HG02798 (cell line): ENCODE measurements around the gene RELN.
"Not testable (repeated sequence)": the region's sequence is repeated elsewhere in the genome, so short reads cannot be mapped to it uniquely, and the experiment has no call there.

Source experiments
- ATAC-seq: cut with Tn5 transposase; IDR thresholded peaks from one replicate; pipeline ENCODE4 v1.9.1; 2021; ENCODE audit warnings: mild to moderate bottlenecking; ENCODE audit not compliant: unreplicated experiment, poor library complexity

Gene RELN

GRCh38 chr7:103857435-103857834, 132.0 kb downstream of the RELN start:
- ATAC-seq, result no peak

DNA sequence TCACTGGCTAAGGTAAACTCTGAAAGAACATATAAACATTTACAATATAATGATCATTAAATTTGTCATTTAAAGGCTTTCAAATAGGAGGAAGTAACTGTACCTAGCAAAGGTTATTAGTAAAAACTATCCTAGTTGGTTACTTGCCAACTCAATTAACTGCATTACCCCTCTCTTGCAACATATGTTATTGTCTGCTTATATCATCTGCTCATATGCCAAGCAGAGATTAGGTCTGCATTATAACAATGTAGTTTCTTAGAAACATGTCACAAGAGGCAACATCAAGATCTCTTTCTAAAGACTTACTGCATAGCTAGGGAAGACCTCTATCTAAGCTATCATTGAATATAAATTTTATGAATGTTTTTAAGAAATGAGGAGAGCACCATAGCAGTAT, 132.5 kb downstream of the RELN start:
- no peak for ATAC-seq

GRCh38 chr7:103855671-103856070, 133.8 kb downstream of the RELN start:
- no peak for ATAC-seq

GRCh38 chr7:103854611-103855010, 134.8 kb downstream of the RELN start:
- ATAC-seq, result no peak

- ATAC-seq, result no peak
These were observed 138.1 kb downstream of the RELN start for GRCh38 chr7:103851357-103851756.

DNA sequence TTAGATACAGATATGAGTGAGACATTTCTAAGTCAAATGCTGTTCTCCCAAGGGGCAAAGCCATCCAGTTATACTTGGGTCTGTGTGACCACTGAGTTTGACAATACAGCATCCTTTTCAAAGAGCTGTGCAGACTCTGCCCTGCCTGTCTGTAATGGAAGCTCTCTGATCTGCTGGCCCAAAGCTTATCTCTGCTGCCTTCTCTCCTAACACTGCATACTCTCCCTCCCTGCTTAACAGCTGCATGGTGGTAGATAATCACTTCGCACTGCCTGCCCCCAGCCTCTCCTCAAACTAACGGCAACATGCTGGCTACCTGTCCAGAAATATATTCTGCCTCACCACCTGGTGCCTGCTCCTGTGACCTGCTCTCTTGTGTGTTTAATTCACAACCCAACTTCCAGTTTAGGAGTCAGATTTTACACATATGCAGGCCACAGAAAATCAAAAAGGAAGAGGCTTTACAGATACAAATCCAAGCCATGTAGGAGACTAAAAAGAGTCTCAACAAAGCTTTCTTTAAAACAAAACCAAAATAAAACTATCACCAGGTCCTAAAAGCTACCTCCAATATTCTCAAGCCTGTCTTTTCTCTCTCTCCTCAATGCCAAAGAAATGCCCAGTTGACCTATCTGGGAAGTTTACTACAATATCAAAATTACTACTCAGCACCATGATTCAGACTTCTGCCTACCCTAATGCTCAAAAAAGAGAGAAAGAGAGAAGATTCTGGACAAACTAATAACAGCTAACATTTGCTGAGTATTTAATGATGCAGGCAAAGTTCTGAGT, 145.6 kb downstream of the RELN start:
- ATAC-seq, result no peak

DNA sequence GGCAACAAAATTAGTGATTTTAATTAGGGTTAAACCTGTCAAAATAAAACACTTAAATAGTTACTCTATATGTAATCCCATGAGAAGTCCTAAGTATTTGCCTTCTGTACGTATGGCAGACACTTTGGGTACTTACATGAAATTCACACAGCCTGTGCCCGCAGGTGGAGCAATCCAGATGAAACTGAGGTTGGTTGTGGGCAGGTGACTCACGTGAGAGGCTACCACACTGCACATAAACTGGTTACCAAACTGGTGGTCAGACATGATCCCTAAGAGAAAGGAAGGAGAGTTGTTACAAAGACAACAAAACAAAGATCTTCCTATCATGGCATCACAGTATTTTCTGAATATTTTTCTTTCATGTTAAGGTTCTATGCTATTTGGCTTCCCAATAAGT, 156.1 kb downstream of the RELN start:
- no peak for ATAC-seq

- no peak for ATAC-seq
These were observed 157.0 kb downstream of the RELN start for GRCh38 chr7:103832438-103832837.

DNA sequence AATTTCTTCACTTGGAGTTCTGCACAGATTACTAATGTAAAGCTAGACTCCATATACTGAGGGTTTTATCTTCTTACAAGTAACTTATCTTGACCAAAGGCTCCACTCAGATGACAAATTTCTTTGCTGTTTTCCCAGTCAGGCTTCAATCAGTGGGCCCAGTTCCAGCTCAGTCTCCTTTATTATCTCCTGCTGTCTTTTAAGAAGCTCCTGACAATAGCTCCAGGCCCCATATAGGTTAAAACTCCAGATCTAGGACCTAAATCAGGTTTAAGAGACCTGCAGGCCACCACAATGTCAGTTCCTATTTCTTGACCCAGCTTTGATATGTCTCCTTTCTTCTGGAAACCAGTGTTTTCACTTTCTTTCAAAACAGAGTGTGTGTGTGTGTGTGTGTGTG, 165.2 kb downstream of the RELN start:
- no peak for ATAC-seq

DNA sequence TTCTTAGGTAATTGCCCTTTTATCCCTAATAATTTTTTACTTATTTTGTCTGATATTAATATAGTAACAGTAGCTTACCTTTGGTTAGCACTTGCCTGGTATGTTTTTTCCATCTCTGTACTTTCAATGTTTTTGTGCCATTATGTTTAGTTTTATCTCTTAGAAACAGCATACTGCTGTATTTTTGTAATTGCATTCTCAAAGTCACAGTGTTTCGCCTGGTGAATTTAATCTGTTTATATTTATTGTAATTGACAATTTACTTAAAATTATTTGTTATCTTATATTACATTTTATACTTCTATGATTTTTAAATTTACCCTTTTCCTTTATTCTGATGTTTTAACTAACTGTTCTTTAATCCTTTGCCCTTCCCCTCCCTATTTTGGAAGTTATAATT, 166.4 kb downstream of the RELN start:
- no peak for ATAC-seq

- no peak for ATAC-seq
These were observed 168.4 kb downstream of the RELN start for GRCh38 chr7:103821092-103821491.

GRCh38 chr7:103815972-103816371, 173.5 kb downstream of the RELN start:
- ATAC-seq, result not testable (repeated sequence)

DNA sequence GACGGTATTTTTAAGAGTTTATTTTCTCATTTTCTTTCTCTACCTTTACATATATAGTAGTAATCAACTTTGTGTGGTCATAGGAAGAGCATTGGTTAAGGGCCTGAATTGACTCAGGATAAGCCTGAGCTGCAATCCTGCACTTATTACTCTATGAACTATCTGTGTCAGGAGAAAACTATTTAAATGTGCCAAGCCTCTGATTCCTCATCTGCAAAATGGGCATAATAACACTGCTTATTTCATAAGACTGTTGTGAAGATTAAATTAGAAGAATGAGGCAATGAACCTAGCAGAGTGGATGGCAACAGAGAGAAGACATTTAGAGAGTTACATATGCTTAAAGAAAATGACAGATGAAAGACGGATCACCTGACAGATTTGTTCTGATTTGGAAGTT, 175.5 kb downstream of the RELN start:
- no peak for ATAC-seq

GRCh38 chr7:103811997-103812396, 177.5 kb downstream of the RELN start:
- peak; percentile 50 for ATAC-seq

GRCh38 chr7:103811290-103811689, 178.2 kb downstream of the RELN start:
- ATAC-seq, result no peak

GRCh38 chr7:103810112-103810744, 179.2 kb downstream of the RELN start:
- no peak for ATAC-seq

- ATAC-seq, result no peak
These were observed 180.0 kb downstream of the RELN start for GRCh38 chr7:103809229-103809994.

DNA sequence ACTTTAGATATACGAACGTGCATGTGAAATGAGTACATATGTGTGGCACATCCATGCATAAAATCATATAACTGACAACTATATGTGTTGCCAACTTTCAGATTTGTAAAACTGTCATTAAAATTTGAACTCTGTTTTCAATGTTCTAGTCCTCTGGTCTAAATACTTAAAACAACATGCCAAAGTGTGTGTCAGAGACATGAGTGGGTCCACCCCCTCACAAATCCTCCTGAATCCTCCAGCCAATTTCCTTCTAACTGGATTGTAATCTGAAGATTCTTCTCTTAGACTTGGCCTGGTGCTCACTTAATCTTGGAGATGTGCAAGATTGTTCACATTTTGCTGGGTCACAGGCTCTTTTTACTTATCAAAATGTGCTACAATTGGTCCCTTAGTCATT, 184.1 kb downstream of the RELN start:
- ATAC-seq, result no peak

DNA sequence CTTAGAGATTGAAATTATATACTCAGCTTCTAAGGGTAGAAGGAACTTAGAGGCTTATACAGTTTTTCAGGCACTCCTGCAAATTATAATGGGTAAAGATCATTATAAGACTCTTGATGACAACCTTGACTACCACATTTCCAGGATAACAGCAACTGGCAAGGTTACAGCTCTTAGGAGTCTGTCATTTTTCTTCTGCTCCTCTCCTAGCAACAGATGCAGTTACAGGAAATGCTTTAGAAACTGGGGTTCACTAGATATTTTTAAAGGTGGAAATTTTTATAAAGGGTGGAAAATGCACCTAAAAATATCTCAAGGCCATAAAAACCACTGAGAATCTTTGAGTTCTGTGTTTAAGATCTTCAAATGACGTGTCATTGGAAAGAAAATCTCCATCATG, 185.8 kb downstream of the RELN start:
- no peak for ATAC-seq

DNA sequence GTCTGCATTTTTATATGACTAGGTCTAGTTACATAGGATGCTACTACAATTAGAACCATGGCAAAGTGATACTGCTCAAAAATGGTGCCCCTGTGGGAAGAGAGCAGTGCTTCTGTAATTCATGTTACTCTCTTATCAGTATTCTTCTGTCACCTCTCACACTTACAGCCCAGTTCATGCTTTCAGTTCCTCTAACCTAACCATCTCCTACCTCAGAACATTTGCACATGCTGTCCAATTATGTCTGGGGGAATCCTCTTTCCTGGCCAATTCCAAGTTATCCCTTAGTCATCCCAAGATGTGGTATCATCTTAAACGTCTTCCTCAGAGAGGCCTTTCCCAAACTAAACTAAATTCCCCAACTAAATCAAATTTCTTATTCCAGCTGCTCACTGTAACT, 190.2 kb downstream of the RELN start:
- ATAC-seq, result no peak

DNA sequence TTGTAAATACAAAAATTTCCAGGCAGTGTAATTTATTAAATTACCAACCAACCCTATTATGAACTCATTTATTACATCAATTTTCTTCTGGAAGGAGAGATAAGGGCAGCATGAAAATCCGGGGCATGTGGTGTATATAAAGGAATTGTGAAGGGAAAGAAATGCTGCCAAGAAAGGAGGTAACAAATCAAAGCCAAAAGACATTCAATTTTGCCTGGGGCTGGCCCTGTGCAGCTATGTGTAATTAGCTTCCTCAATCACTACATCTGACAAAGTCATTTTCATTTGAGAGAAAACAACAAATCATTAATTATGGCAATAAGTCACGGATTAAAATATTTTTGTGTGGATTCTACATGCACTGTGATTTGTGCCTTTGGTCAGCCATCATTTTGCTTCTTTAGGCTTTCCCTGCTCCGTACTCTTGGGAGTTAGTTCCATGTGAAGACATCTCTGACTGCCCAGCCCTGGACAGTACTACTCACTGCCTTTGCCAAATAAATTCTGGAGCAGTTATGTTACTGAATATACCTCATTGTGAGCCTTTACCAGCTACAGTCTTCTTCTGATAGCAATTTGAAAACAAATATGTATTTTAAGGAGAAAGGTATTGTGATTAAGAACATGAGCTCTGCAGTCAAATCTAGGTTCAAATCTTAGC, 191.7 kb downstream of the RELN start:
- no peak for ATAC-seq
